ENCODE results near the gene CDK18.

- TF ChIP-seq RNF2 (IDR thresholded peaks at IDR 0.05) (no peak), SP2 (IDR thresholded peaks at IDR 0.05; ENCODE audit: extremely low read depth, low read depth, low read length, poor library complexity, severe bottlenecking) (no peak), CBX1 (IDR thresholded peaks at IDR 0.05; ENCODE audit: low read depth) (no peak), BCLAF1 (IDR thresholded peaks at IDR 0.05; ENCODE audit: borderline replicate concordance in 1 of 2, control insufficient read depth in 1 of 2, low read depth in 2 of 2, low read length in 1 of 2) (no peak), CTCF (IDR thresholded peaks at IDR 0.05 in 2 of 3, conservative IDR thresholded peaks at IDR 0.05 in 1 of 3; ENCODE audit: insufficient read depth in 2 of 3, low read depth in 1 of 3, low read length in 3 of 3) (no peak), ESRRA (IDR thresholded peaks at IDR 0.05; ENCODE audit: borderline replicate concordance, low read depth) (no peak), RAD21 (CRISPR knock-in tag; conservative IDR thresholded peaks at IDR 0.05 in 1 of 2, IDR thresholded peaks at IDR 0.05 in 1 of 2) (no peak), ZNF431 (CRISPR knock-in tag; IDR thresholded peaks at IDR 0.05) (no peak)
Observed at GRCh38 chr1:205523261-205523890, 18.9 kb downstream of the CDK18 start.
